Skeletal muscle tissue (tissue), 4 donors: ENCODE measurements around the gene ZP1. TPM values are rescaled to one million over a fixed set of nuclear protein-coding genes. Genes with fewer than 3 reads are reported as not detected.
"Not testable (repeated sequence)": the region's sequence is repeated elsewhere in the genome, so short reads cannot be mapped to it uniquely, and the experiment has no call there.

Experiments
- H3K27ac ChIP-seq: one replicate; pipeline ENCODE4 v1.7.0; 2013; ENCODE audit warnings: mild to moderate bottlenecking, low read depth, low read length, inconsistent platforms
- H3K27me3 ChIP-seq, 3 donors: one replicate each; pipeline ENCODE4 v1.7.0; 2013; ENCODE audit warnings: low read length in 3 of 3; ENCODE audit not compliant: control insufficient read depth in 3 of 3, insufficient read depth in 3 of 3
- H3K36me3 ChIP-seq, 3 donors: one replicate each; pipeline ENCODE4 v1.7.0; 2013; ENCODE audit warnings: low read length in 3 of 3; ENCODE audit not compliant: control insufficient read depth in 3 of 3, insufficient read depth in 3 of 3
- H3K4me1 ChIP-seq, 3 donors: one replicate each; pipeline ENCODE4 v1.7.0; 2013; ENCODE audit warnings: low read length in 3 of 3, mild to moderate bottlenecking in 3 of 3; ENCODE audit not compliant: control insufficient read depth in 3 of 3, insufficient read depth in 3 of 3
- H3K4me3 ChIP-seq, 3 donors: one replicate each; pipeline ENCODE4 v1.7.0; 2013; ENCODE audit warnings: low read length in 3 of 3
- H3K9ac ChIP-seq, 3 donors: one replicate each; pipeline ENCODE4 v1.7.0; 2013; ENCODE audit warnings: low read length in 3 of 3, mild to moderate bottlenecking in 3 of 3, moderate library complexity in 2 of 3, low read depth in 1 of 3
- H3K9me3 ChIP-seq, 3 donors: one replicate each; pipeline ENCODE4 v1.7.0; 2013; ENCODE audit warnings: low read length in 3 of 3; ENCODE audit not compliant: control insufficient read depth in 3 of 3
- total RNA-seq: library from RNA; depleted of rRNA; stranded (reverse); fragments of >200 nt; gene quantifications from one replicate; pipeline ENCODE4 v1.2.3, GENCODE V29; 2014
- donor health status: Osteomylitis.

Gene ZP1, protein sequence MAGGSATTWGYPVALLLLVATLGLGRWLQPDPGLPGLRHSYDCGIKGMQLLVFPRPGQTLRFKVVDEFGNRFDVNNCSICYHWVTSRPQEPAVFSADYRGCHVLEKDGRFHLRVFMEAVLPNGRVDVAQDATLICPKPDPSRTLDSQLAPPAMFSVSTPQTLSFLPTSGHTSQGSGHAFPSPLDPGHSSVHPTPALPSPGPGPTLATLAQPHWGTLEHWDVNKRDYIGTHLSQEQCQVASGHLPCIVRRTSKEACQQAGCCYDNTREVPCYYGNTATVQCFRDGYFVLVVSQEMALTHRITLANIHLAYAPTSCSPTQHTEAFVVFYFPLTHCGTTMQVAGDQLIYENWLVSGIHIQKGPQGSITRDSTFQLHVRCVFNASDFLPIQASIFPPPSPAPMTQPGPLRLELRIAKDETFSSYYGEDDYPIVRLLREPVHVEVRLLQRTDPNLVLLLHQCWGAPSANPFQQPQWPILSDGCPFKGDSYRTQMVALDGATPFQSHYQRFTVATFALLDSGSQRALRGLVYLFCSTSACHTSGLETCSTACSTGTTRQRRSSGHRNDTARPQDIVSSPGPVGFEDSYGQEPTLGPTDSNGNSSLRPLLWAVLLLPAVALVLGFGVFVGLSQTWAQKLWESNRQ
- total RNA-seq = not detected

DNA sequence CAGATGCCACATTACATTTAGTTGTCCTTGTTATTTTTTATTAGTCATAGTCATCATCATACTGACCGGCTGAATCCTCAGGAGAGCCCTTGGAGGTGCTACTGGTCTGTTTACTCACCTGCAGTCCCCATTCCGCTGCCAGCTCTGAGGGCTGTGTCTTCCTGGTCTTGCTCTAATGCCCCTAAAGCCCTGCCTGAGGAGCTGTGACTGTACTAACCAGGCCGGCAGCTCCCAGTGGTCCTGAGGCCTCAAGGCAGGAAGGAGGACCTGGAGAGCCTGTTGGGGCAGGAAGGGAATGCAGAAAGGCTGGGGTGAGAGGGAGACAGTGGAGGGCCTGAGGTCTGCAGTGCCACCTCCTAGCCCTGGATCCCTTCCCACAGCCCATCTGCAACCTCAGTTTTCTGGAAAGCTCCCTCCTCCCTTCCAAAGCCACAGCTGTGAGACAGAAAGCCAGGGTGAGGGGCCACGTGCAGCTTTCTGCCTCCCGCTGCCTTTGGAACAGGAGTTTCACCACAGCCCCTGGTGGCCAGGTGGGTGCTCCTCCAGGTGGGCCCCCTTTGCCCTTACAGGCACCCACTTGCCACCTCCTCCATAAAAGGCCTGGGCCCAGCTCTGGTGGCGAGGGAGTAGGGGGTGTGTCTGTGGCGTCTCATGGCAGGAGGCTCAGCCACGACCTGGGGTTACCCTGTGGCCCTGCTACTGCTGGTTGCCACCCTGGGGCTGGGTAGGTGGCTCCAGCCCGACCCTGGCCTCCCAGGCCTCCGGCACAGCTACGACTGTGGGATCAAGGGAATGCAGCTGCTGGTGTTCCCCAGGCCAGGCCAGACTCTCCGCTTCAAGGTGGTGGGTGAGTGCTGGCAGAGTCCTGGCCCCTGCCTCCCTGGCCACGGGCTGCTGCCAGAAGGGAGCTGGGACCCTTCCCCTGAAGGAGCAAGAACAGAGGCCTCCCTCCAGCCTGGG lies at the start of gene ZP1:
TSS of gene ZP1 (plus strand) at position 632 of the 960 bp plus-strand sequence. CDS start at position 652, 20 bp downstream.
- H3K9ac ChIP-seq = no peak within 1 kb of the TSS
- no peak within 1 kb of the TSS for H3K4me3 ChIP-seq
- H3K4me1 ChIP-seq = peaks cover 17 to 22% (median 19%) of the 10 kb centered on the region in 3 donors
- H3K36me3 ChIP-seq = no peaks in the 10 kb centered on the region
- no peaks in the 10 kb centered on the region for H3K9me3 ChIP-seq
- H3K27me3 ChIP-seq = peaks cover 0 to 5% (median 5%) of the 10 kb centered on the region in 3 donors
- no peak within 1 kb of the TSS for H3K27ac ChIP-seq

DNA sequence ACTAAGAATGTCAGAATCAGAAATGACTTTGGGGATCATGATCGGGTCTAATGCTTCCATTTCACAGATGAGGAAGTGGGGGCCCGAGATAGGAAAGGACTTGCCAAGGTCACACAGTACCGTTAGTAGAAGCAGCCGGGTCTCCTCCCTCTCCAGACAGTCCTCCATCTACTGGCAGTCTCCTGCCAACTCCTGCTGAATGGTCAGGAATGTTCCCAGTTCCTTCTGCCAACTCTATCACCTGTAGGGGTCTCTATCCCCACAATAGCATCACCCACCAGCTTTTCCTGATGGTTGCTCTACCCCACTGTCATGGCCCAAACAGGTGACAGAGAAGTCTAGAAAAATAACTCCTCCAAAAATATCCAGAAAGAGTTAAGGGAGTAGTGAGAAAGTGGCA lies 49.3 kb upstream of the ZP1 start:
- H3K9me3 ChIP-seq = peaks cover 5 to 12% (median 8%) of the 10 kb centered on the region in 3 donors
- no peak overlapping the region for H3K4me3 ChIP-seq
- H3K9ac ChIP-seq = no peak overlapping the region
- H3K27me3 ChIP-seq = no peaks in the 10 kb centered on the region
- no peaks in the 10 kb centered on the region for H3K36me3 ChIP-seq
- no peaks in the 10 kb centered on the region for H3K4me1 ChIP-seq
- H3K27ac ChIP-seq = no peak overlapping the region

GRCh38 chr11:60821827-60822599 lies 45.3 kb upstream of the ZP1 start:
- Histone ChIP-seq H3K36me3 (no peaks in the 10 kb centered on the region), H3K9ac (no peak overlapping the region), H3K4me3 (no peak overlapping the region), H3K4me1 (no peaks in the 10 kb centered on the region), H3K9me3 (peaks cover 0 to 6% (median 2%) of the 10 kb centered on the region in 3 donors), H3K27me3 (no peaks in the 10 kb centered on the region), H3K27ac (no peak overlapping the region)

- H3K36me3 ChIP-seq, H3K4me3 ChIP-seq, H3K27ac ChIP-seq, H3K9me3 ChIP-seq, H3K4me1 ChIP-seq, H3K27me3 ChIP-seq, H3K9ac ChIP-seq: not testable (repeated sequence)
Measured at GRCh38 chr11:60823745-60824306, 43.5 kb upstream of the ZP1 start.

- no peak overlapping the region for H3K4me3 ChIP-seq
- no peak overlapping the region for H3K27ac ChIP-seq
- H3K36me3 ChIP-seq = no peaks in the 10 kb centered on the region
- H3K27me3 ChIP-seq = no peaks in the 10 kb centered on the region
- no peaks in the 10 kb centered on the region for H3K9me3 ChIP-seq
- no peak overlapping the region for H3K9ac ChIP-seq
- no peaks in the 10 kb centered on the region for H3K4me1 ChIP-seq
Measured at GRCh38 chr11:60825118-60825517, 42.2 kb upstream of the ZP1 start.

- Histone ChIP-seq H3K27me3 (no peaks in the 10 kb centered on the region), H3K9ac (no peak overlapping the region), H3K4me3 (no peak overlapping the region), H3K27ac (no peak overlapping the region), H3K9me3 (no peaks in the 10 kb centered on the region), H3K4me1 (peaks cover 0 to 2% (median under 1%) of the 10 kb centered on the region in 3 donors), H3K36me3 (no peaks in the 10 kb centered on the region)
Measured at GRCh38 chr11:60825790-60826189, 41.6 kb upstream of the ZP1 start.

DNA sequence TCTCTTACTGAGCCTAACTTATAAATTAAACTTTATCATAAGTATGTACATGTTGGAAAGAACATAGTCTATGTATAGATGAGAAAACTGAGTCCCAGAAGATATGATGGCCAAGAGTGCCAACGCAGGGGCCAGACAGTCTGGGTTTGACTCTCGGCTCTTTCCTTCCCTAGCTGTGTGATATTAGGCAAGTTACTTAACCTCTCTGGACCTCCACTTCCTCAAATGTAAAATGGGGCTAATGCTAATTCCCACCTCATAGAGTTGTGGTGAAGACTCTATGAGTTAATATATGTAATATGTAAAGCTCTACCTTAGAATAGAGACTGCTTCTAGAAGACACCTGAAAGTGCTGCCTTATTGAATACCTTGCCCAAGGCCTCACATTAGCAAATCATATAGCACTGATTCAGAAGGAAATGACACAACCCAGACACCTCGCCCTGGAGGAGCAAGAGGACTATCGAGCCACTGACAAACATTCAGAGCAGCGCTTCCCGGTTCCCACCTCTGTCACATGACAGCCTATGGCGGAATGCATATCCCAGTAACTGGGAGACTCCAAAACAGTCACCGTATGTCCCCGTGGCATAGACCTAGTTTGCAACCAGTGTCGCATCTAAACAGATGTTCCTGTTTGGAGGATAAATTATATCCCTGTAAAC lies 36.7 kb upstream of the ZP1 start:
- Histone ChIP-seq H3K27me3 (no peaks in the 10 kb centered on the region), H3K4me1 (peaks cover 5 to 17% (median 7%) of the 10 kb centered on the region in 3 donors), H3K4me3 (no peak overlapping the region), H3K36me3 (no peaks in the 10 kb centered on the region), H3K27ac (no peak overlapping the region), H3K9me3 (no peaks in the 10 kb centered on the region), H3K9ac (no peak overlapping the region)

DNA sequence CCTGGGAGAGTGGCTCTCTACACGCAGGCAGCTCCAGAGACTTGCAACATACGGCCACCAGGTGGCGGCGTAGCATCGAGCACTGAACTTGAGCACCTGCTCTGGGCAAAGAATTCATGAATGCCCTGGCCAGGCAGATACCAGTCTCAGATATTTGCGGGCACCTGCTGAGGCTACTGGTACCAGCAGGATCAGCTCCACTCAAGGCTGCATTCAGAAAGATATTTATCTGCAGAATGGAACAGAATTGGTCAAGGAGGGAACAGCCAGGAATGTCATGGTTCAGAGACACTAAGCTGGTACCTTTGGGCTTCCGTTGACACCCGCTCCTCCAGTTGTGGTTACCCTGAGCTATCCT lies 36.2 kb upstream of the ZP1 start:
- no peaks in the 10 kb centered on the region for H3K36me3 ChIP-seq

More for the DNA sequence above, 36.2 kb upstream of the ZP1 start:
- peak overlapping the region in 1 of 3 donors; percentile 8 for H3K9ac ChIP-seq
- no peak overlapping the region for H3K27ac ChIP-seq
- no peaks in the 10 kb centered on the region for H3K27me3 ChIP-seq
- H3K4me3 ChIP-seq = peak overlapping the region in 1 of 3 donors; percentile 13
- H3K9me3 ChIP-seq = no peaks in the 10 kb centered on the region
- H3K4me1 ChIP-seq = peaks cover 5 to 19% (median 7%) of the 10 kb centered on the region in 3 donors
